Stimulated activated naive CD8-positive, alpha-beta T cell treated with anti-CD3 and anti-CD28 coated beads, Interleukin-15, Interleukin-2, amounts not matched to agents 100 U/mL and 50 U/mL, for 24 hours (primary cell): ENCODE results near the gene CSH2.

Experiments used
- ATAC-seq: fragments of 150-1000 bp; cut with Tn5 transposase; one replicate; pipeline ENCODE4 v1.10.0; 2021
- DNase-seq: peaks from one replicate; pipeline ENCODE4 v3.0.0; 2021

CSH2 gene

DNA sequence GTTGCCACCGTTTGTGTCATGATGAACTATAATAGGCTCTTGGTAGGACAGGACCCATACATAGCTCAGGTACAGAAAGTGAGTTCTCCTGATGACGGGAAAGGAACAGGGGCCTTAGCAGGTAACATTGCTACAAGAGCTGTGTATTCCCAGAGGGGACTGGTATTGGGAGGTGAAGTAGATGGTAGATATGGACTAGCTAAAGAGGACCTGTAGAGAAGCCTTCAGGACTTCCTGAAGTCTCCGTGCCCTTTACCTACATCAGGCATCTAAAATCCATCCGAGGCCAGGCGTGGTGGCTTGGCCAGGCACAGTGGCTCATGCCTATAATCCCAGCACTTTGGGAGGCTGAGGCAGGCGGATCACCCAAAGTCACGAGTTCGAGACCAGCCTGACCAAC is 18.3 kb downstream of the CSH2 start:
- DNase-seq (no peak), ATAC-seq (no peak)

- ATAC-seq (no peak), DNase-seq (no peak)
Observed at GRCh38 chr17:63854709-63855108, 18.8 kb downstream of the CSH2 start.

GRCh38 chr17:63853260-63853659 is 20.2 kb downstream of the CSH2 start:
- ATAC-seq: no peak
- no peak for DNase-seq

- DNase-seq (no peak), ATAC-seq (no peak)
Observed at GRCh38 chr17:63850401-63850800, 23.1 kb downstream of the CSH2 start.

DNA sequence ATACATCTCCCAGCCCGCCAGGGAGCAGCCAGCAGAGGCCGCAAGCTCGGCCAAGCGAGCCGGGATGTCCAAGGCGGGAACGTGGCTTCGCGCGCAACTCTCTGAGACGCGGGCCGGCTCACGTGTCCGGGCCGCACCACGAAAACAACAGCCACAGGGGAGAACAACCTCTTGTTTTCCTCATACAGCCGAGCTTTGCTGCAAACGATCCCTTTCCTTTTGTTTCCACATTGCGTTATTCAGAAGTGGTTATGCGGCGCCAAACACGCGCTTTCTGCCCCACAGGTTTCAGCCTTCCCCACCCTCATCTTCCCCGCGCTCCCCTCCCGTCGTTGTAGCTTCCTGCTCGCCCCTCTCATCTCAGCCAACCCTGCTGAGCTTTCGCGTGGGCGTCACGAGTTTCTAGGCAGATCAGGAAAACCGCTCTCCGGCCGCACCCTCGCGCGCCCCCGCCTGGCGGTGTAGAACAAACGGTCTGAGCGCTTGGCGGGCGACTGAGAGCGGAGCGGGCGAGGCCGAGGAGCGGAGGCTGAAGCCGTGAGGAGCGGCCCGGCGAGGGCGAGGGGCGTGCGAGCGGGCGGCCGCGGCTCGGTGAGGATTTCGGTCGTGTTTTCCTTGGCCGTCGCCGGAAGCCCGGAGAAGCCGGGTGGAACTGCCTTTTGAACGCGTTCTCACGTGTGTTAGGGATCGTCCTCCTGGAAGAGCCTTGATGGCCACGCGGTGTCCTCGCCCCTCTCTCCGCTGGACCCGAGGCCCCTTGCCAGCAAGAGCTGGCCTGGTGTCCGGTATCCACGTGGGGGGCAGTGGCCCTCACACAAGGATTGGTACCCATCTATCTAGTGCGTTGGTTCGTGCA is 24.4 kb downstream of the CSH2 start:
- ATAC-seq (peak; percentile 94), DNase-seq (peak; percentile 98)

DNA sequence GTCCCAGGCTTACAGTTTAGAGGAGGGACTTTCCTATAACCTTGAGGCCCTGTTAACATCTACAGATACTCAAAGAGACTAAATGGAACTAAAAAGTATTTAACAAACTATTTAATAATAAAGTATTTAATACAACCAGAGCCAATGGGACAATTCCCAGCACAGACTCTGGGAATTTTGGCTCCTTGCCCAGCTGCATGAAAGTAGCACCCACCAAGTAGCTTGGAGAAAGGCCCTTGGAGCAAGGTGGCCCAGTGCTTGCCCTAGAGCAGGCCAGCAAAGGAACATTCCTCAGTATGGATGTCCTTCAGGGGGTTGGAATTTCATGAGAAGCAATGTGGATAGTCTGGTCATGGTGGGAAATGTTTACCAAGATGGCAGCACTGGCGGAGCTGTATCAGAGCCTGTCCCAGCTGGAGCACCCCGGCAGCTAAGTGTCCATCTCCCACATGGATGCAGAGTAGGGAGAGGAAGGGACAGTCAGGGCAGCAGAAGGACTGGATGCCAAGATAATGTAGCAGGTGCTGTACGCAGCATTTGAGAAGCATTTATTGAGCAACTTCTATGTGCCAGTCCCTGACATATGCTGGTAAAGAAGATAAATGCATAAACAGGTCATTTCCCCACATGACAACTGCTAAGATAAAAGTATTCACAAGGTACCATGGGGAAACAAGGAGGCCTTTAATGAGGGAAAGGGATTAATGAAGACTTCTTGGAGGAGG is 25.8 kb downstream of the CSH2 start:
- ATAC-seq (no peak), DNase-seq (no peak)

- ATAC-seq (no peak), DNase-seq (no peak)
Observed at GRCh38 chr17:63845509-63845908, 28.0 kb downstream of the CSH2 start.

DNA sequence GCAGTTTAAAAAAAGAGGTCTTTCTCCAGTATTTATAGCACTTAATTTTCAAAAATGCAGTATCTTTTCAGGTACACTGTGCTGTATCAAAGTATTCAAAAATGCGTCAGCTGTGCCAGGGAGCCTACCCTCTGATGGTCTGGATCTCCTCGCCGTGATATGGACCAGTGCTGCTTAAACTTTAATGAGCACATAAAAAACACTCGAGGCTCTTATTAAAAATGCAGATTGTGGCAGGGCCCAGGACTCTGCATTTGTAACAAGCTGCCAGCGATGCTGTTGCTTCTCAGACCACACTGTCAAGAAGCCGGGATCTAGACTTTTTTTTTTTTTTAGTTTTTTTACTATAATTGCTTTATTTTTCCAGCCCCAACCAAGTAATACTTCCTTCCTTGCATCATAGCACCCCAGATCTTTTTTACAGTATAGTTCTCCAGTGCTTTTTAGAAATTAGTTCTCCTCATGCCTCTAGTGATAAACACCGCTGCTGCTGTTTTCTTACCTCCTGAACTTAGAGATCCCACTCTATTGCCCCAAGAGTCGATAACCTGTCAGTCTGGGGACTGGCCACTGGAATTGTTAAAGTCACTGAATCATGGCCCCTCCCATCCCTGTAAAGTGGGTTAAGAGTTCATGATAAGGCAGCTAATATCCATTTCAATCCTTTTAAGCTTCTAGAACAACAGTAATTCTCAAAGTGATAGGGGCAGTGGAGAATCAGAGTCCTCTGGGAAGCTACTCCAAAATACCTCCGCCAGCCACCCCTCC is 29.4 kb downstream of the CSH2 start:
- ATAC-seq (no peak), DNase-seq (no peak)

DNA sequence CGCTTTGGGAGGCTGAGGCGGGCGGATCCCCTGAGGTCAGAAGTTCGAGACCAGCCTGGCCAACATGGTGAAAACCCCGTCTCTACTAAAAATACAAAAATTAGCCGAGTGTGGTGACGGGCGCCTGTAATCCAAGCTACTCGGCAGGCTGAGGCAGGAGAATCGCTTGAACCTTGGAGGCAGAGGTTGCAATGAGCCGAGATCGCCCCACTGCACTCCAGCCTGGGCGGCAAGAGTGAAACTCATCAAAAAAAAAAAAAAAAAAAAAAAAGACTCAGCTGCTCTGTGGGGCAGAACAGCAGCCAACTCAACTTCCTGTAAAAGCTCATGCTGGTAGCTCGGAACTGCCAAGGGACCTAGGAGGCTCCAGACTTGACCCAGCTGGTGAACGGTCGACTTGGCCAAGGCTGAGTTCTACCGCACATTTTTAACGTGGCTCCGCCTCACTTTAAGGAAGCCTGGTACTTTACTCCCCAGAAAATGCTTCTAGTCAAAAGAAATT is 30.0 kb downstream of the CSH2 start:
- peak; percentile 47 for DNase-seq

DNA sequence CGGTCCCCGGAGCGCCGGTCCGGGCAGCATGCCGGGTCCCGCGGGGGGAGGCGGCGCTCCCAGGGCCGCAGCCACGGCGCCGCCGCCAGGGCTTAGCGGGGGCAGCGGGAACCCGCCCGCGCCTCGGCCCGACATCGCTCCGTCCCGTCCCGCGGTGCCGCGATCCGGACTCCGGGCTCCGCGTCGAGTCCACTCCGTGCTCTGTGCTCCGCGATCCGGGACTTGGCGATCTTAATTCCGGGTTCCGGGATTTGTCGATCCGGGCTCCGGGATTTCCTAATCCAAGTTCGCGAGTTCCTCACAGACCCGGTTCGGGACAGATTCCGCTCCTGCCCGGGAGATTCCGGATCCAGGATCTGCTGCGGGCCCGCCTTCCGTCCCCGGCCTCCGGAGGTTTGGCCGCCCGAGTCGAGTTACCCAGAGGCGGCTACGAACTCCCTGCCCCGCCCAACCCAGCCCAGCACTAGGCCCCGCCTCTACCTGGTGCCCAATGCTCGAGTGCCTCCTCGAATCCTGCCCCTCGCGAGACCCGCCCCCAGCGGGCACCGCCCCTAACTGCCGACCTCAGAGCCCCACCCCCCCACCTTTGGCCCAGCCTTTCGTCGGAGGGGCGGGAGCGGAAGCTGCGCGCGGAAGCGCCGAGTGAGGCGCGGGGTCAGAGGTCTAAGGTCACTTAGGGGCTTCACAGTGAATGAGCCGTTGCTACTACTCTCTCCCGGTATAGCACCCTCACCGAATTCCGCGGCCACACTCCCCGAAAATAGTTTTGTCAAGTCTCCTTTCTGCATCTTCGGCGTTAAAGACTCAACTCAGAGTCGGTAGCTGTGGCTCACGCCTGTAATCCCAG is 30.7 kb downstream of the CSH2 start, which contains the start of gene SMARCD2:
TSS of gene SMARCD2 (minus strand) at position 146 of the 847 bp plus-strand sequence. CDS start at position 135, 11 bp downstream.
- ATAC-seq (peak; percentile 92), DNase-seq (peak; percentile 100)

More for the DNA sequence above, 30.0 kb downstream of the CSH2 start:
- peak; percentile 7 for ATAC-seq

DNA sequence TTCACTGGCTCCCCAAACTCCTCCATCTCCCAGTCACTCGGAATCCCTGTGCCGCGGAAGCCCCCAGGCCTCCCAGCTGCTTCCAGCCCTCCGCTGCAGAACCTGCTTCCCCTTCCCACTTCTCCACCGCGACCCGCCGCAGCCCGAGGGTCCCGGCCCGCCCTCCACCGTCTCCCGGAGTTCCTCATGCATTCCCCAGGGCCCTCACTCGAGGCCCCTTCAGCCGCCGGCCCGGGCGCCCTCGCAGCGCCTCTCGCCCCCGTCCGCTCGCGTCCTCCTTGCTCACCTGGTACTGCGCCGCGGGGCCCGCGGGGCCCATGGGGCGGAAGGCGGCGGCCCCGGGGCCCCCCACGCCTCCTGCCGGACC is 31.3 kb downstream of the CSH2 start:
- ATAC-seq (peak; percentile 30), DNase-seq (no peak)

GRCh38 chr17:63841350-63842172 is 31.9 kb downstream of the CSH2 start:
- ATAC-seq (no peak), DNase-seq (peak; percentile 26)

DNA sequence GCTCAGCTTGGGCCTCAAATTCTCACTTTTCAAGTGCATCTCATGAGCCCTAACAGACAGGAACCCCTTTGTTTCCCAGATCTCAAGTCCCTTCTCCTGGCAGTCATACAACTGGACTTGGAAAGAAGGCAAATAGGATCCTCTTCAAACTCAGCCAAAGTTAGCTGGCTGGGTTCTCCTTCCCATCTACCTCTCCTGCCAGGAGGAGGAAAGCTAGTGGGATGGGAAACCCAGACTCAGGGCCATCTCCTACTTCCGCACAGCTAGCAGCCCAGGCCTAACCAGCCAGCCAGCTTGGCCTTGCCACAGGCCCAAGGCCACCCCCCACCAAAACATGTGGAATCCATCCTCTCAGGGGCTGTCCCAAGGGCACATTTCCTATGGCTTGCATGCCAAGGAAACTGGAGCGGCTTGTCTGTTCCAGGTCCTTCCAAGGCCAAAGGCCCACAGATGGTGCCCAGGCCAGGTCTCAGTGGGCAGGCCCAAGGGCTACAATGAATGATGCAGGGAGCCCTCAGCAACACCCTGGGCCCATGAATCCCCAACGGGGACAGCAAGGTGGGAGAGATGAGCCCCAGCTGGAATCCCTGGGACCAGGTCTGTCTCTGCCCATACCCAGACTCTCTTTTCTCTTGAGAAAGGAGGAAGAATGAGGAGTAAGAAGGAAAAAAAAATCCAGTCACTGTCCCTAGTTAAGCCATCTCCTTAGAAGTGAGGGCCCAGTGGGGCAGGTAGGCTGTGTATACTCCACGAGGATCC is 32.7 kb downstream of the CSH2 start:
- ATAC-seq: no peak
- no peak for DNase-seq

GRCh38 chr17:63838631-63839171 is 34.8 kb downstream of the CSH2 start:
- ATAC-seq (no peak), DNase-seq (no peak)

DNA sequence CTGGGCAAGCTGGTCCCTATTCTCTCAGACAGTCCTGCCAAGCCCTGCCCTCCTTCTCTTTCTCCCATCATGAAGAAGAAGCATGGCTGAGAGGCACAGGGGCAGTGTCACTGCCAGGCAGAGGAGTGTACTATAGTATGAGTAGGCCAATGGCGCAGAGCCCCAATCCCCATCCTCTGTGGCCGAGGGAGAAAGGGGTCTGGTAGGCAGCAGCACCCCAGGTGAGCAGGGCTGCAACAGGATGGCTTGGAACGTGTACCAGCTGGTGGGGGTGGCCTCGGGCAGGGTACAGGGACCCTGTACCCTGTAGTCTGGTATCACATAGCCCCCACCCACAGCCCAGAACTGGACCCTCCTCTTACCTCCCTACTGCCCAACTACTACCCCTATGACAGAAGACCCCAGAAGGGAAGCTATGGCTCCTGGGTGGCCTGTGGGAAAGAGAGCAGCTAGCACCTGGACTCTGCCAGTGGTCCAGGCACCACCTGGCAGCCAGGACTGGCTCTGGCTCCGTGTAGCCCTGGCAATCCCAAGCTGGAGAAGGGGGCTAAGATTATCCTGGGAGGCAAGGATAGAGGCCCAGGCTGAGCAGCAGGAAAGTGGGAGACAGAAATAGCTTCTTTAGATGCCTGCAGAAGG is 35.4 kb downstream of the CSH2 start:
- DNase-seq (no peak), ATAC-seq (no peak)

DNA sequence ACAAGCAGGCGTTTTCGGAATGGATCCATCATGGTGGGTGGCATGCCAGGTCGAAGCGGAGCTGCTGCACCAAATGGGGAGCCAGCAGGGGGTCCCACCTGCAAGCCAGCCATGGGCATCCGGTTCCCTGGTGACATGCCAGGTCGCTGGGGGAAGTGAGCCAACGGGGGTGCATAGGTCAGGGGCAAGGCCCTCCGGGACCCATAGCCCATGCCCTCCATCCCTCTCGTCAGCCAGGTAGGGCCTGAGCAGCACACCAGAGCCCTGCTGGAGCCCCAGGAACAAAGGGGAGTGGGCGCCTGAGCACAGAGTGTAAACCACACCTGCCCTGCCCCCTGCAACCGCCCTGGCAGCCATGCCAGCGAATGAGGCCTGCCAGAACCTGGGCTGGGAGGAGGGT is 36.0 kb downstream of the CSH2 start:
- DNase-seq (no peak), ATAC-seq (no peak)

DNA sequence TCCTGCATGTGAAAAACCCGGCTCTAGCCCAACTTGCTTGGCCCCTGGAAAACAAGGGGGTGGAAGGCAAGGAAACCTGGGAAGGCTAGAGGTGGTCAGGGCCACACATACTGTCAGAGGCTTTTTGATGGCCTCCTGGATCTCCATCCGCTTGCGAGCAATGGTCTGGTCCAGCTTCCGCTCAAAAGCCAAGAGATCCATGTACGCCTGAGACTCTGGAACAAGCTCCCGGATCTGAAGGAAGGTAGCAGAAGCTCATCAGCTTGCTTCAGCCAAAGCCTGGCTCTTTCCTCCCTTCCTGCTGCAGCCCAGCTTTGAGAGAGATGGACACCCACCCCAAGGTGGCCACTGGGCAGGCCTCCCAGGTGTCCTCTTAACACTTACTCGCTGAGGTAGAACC is 36.7 kb downstream of the CSH2 start:
- ATAC-seq (no peak), DNase-seq (no peak)

- ATAC-seq: no peak
- no peak for DNase-seq
Observed at GRCh38 chr17:63835167-63835720, 38.2 kb downstream of the CSH2 start.
